GDM1 (cell line): ENCODE data around the gene INPP4B.
"Not testable (repeated sequence)": the region's sequence is repeated elsewhere in the genome, so short reads cannot be mapped to it uniquely, and the experiment has no call there.

Experiments used
- DNase-seq: peaks from one replicate; lab custom pipeline; 2025; lab: John Stamatoyannopoulos, UW

INPP4B gene

DNA sequence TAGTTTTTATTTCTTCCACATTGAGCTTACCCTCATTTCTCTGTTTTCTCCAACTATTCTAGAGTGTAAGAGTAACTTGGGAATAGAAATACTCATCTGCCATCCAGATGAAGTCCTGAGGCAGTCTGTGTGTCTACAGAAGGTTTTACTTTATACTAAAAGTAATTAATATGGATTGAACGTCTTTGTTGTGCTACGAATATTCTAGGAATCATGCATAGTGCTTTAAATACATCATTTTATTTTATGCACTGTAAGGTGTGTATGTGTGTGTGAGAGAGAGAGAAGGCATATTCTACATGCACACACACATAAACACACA lies 305.7 kb downstream of the INPP4B start:
- no peak for DNase-seq

GRCh38 chr4:142539796-142540482 lies 306.2 kb downstream of the INPP4B start:
- no peak for DNase-seq

DNA sequence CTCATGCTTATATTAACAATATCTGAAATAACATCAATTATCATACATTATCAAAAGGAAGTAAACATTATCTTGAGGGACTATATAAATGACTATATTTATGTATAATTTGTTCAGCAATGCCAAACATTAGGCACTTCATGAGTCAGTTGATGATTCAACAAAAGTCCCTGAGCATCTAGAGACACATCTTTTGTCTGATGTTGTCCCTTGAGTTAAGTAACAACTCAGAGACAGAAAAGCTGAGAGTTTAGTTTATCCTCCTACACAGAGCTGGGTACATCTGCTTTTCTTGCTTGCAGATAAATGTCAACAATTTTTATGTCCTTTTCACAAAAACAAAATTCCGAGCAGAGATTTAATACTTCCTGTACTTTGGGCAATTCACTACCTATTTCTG lies 311.1 kb downstream of the INPP4B start:
- DNase-seq: no peak

DNA sequence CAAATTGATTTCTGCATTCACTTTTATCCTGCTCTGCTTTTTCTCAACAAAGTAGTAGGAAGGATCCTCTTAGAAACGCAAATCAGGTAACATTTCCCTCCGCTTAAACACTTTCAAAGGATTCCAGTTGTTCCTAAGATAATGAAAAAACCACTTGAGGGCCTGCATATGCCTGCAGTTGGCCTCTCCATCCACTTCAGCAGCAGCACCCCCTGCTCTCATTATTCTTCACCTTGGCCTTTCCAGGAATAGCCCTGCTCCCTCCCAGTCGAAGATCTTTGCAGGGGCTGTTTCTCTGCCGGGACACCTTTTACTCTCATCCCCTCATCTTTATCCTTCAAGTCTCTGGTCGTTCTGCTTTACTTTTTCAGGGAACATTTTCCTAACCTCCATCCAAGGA lies 314.0 kb downstream of the INPP4B start:
- no peak for DNase-seq

DNA sequence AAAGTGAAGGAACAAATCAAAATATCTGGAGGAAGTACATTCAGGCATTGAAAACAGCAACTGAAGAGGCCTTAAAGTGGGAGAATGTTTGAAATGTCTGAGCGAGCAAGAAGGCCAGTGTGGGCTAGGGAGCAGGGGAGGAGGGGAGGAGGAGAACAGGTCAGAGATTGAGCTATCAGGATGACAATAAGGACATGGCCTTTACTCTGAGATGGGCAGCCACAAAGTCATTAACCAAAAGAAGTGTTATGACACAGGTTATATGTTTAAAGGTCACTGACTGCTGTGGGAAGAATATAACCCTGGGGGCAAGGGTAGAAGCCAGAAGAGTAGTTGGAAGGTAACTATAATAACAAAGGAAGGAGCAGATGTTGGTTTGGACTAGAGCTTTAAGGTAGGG lies 315.4 kb downstream of the INPP4B start:
- DNase-seq: no peak

DNA sequence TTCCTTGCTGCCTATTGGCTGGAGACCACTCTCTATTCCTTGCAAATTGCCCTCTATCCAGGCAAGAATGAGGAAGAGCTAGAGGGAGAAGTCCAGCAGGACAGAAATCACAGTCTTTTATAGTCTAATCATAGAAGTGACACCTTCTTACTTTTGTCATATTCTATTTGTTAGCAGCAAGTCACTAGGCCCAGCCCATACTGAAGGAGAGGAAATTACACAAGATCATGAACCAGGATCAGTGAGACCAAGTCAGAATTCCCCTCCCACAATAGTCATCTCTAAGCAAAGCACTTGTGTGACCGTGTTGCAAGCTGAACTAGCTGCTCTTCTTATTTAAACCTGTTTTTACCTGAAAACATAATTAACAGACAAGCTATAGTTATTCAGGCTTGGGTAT lies 317.7 kb downstream of the INPP4B start:
- DNase-seq: no peak

GRCh38 chr4:142523111-142523510 lies 323.0 kb downstream of the INPP4B start:
- no peak for DNase-seq

- DNase-seq: no peak
These were observed 326.8 kb downstream of the INPP4B start for GRCh38 chr4:142519342-142519741.

DNA sequence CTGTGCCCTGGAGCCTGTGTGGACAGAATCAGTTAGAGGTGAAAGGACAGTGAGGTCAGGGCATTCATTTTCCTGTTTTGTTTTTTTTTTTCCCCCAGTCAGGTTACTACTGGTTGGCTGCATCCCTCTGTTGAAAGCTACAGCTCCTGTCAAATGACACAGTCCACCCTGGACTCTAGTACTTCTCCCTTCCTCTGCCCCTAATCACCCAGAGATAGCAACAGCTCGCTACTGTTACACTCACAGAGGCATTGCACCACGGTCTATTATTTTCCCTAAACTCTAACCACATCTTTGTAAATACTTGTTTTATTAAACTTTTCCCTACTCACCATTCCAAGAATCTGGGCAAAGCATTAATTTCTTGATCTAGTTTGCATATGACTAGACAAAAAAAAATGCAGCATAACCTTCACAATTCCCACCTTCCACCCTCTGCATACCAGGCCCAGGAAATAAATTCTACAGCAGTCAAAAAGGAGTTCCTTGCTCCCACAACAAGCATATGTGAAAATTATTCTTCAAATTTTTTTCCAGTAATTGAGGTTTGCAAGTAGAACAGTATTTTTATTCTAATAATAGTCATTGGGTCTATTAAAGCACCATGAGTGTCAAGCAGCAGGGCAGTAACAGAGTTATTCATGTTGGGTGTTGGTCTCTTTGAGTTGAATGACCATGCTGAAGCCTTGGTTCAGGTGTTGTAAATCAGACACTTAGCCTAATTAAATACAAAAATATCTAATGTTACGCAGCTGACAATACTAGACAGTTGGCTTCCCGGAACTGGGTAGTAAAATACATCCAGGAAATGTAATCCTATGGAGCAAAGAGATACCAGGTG lies 329.2 kb downstream of the INPP4B start:
- DNase-seq: no peak

DNA sequence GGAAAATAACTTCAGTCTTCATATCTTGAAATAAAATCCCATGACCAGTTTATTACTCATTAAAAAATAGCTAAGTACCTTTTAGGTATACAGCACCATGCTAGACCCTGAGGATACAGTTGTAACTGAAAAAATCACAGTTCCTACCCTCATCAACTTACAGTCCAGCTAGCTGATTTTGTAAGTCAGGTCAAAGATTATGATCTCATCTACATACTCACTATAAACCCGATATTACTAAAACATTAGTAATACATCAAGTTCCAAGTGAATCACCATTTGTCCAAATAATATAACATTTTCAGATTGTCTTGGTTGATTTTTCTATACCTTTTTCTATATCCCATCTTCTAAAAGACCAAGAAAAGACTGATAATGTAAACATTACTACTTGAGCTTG lies 333.9 kb downstream of the INPP4B start:
- DNase-seq: no peak

- no peak for DNase-seq
These were observed 336.2 kb downstream of the INPP4B start for GRCh38 chr4:142509881-142510280.

DNA sequence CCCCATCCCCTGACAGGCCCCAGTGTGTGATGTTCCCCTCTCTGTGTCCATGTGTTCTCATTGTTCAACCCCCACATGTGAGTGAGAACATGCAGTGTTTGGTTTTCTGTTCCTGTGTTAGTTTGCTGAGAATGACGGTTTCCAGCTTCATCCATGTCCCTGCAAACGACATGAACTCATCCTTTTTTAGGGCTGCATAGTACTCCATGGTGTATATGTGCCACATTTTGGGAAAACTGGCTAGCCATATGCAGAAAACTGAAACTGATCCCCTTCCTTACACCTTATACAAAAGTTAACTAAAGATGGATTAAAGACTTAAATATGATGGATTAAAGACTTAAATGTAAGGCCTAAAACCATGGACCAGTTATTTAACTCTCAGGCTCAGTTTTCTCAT lies 336.7 kb downstream of the INPP4B start:
- DNase-seq: not testable (repeated sequence)

DNA sequence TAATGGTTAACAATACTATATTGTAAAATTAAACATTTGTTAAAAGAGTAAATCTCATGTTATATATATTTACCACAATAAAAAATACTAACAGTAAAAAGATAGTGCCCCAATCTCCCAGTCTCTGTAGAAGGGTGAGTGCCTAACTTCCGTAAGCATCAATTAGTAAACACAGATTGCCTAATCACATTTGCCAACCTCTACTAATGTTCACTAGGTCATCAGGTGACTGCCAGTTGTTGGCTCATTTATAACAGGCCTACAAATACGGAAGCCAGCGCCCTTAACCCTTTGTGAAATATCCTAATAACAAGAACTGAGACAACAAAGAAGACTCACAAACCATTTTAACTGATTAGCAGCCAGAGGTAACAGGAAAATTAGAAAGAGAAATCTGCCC lies 345.1 kb downstream of the INPP4B start:
- DNase-seq: no peak

- DNase-seq: no peak
These were observed 348.5 kb downstream of the INPP4B start for GRCh38 chr4:142497606-142498005.

GRCh38 chr4:142493255-142494110 lies 352.6 kb downstream of the INPP4B start:
- DNase-seq: no peak

DNA sequence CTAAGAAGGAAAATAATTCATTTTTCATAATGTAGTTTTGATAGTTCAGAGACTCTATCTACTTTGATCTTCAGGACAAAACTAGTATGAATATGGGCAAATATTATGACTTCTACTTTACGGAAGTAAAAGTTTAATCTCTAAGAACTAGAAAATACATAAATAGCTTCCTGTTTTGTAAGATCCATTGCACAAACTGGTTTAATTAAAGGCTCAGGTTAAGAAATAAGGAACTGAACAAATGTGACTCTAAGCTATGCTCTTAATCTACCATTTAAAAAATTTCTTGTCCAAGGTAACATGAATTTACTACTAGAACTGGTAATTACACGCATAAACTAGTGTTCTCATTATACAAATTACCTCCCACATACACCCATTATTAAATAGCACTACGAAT lies 360.6 kb downstream of the INPP4B start:
- no peak for DNase-seq

DNA sequence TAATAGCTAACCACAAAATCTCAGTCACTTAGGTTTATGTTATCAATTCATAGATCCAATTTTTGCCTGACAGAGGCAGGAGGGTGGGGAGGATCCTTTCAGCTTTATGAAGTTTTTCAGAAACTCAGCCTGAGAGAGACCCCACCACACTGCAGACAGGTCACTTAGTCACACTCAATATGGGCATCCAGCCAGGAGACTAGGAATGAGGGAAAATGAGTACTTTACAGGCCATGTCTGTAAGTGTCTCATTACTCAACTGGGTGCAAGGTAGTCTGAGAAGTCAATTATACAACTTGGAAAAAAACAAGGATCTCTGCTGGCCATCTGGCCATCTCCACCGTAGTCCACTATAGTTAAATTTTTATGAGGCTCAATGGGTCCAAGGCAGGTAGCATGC lies 365.9 kb downstream of the INPP4B start:
- no peak for DNase-seq

GRCh38 chr4:142475663-142476062 lies 370.4 kb downstream of the INPP4B start:
- no peak for DNase-seq

DNA sequence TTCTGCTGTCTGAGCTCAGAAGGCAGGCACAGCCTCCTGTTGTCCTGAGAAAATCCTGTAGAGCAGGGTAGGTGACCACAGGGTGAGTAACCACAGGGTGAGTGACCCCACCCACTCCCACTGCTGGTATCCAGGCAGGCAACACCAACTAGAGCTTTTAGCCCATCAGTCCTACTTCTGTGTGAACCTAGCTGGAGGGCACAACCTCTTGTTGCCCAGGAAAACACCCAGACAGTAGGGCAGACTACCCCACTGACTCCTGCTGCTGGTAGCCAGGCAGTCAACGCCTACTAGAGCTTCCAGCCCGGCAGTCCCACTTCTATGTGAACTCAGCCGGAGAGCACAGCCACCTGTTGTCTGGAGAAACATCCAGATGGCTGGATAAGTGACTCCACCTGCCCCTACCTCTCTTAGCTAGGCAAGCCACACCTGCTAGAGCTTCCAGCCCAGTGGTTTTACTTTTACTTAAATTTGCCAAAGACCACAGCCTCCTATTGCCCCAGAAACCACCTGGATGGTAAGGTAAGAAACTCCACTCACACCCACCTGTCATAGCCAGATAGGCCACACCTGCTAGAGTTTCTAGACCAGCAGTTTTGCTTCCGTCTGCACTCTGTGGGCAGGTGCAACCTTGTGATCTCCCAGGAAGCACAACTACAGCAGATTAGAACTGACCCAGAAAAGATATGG lies 371.6 kb downstream of the INPP4B start:
- DNase-seq: no peak

- DNase-seq: no peak
These were observed 372.2 kb downstream of the INPP4B start for GRCh38 chr4:142473960-142474338.

- DNase-seq: no peak
These were observed 372.7 kb downstream of the INPP4B start for GRCh38 chr4:142473218-142473959.

DNA sequence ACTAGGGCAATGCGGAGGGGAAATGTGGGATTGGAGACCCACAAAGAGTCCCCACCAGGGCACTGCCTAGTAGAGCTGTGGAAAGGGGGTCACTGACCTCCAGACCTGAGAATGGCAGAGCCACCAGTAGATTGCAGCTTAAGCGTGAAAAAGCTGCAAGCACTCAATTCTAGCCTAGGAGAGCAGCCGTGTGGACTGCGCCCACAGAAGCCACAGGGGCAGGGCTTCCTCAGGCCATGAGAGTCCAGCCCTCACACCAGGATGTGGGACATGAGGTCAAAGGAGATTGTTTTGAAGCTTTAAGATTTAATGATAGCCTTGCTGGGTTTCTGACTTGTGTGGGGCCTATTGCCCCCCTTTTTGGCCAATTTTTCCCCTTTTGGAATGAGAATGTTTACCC lies 379.0 kb downstream of the INPP4B start:
- DNase-seq: no peak
